GM18499 (cell line): ENCODE data around the gene NCKAP5.

Experiments
- ATAC-seq: cut with Tn5 transposase; IDR thresholded peaks from one replicate; pipeline ENCODE4 v1.9.1; 2021; ENCODE audit warnings: moderate number of reproducible peaks; ENCODE audit not compliant: insufficient read depth, unreplicated experiment

Gene NCKAP5

DNA sequence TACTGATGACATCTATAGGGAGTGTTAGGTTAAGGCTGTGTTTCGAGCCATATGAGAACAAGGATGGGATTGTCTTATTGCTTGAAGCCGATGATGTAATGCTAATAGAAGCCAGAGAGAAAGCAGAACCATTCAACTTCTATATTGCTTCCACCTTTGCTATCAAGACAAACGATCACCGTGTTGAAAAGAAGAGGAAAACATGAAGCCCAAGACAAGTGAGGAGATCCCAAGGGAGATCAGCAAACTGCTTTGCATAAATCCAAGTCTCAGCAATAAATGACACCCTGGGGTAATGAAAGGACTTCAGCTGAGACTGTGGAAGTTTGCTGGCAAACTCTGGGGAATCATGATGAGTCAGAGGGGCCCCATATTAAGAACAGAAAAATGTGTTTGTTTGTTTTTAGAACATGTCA lies 206.2 kb downstream of the NCKAP5 start:
- no peak for ATAC-seq

DNA sequence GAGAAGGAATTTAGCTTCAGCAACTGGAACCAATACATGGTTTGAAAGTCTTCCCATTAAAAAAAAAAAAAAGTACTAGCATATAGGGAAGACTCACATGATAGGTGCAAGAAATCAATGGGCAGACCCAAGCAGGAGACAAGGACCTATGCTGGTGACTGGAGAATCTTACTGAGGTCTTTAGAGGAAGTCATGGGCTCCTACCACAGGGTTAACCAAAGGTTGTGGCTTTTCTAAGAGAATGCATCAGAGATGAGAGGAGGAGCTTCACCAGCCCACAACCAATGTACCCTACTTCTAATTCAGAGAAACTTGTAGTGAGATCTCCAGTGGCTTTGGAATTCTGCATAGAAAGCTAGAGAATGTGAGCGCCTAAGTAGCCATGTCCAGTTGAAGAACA lies 207.4 kb downstream of the NCKAP5 start:
- no peak for ATAC-seq

DNA sequence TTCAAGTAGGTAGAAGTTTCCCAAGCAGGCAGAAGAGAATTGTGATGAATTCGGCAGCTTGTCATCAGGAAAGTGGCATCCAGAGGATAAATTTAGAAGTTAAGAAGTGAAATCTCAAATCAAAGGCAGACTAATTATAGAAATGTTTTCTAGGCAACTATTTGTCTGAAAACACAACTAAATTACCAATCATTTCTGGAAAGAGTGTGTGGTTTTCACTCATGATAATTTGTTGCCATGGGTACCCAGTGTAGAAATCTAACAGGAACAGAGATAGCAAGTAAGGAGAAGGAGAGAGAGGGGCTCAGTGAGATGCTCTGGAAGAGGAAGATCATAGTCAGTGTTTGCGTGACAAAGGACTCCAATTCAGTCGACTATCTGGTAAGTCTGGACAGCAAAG lies 208.1 kb downstream of the NCKAP5 start:
- ATAC-seq, result no peak

DNA sequence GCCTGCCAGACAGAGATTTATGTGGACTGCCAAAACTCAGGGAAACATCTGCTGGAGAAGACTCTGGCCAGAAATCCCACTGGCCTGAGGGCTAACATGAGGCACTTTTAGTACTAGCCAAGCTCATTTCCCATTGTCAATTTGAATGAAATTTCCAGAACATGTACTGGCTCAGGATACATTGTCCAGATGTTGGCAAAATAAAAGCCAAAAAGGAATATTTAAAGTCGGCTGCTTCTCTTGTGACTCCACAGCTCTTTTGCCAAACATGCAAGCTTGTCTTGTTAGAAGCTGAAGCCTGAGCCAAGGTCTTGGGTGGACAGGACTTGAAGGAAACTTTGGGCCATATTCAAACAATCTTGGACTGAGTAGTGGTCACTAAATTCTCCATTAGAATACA lies 215.5 kb downstream of the NCKAP5 start:
- ATAC-seq, result no peak

DNA sequence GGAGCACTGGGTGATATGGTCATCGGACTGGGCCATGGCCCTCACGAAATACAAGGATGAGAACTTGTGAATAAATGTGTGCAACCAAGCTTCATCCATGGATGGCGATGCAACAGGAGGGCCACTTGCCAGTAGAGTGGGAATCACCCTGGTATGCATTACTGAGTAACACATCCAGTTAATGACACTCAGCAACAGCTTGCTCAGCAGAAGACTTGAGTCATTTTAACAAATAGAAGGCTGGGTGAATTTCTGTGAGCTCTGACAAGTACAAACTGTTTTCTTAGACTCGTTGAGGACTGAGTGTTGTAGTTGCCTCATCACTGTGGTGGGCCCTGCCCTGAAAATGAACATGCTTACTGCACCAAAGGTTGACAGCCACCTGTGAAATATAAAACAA lies 221.6 kb downstream of the NCKAP5 start:
- no peak for ATAC-seq

DNA sequence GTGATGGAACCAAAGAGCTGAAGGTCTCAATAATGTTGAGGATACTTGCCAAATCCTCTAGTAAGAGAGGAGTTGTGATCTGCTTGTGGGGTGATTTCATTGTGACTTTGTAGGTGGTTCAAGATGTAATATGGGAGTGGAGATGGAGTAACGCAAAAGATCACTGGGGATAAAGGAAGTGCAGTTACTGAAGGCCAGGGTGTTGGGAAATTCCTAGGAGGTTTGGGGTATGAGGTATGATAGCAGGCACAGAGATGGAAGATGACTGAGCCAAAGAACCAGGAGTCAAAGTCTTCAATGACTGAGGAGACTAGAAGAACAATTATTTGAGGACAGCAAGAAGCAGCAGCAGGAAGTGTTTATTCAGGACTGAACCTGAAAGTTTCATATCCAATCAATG lies 222.6 kb downstream of the NCKAP5 start:
- no peak for ATAC-seq

DNA sequence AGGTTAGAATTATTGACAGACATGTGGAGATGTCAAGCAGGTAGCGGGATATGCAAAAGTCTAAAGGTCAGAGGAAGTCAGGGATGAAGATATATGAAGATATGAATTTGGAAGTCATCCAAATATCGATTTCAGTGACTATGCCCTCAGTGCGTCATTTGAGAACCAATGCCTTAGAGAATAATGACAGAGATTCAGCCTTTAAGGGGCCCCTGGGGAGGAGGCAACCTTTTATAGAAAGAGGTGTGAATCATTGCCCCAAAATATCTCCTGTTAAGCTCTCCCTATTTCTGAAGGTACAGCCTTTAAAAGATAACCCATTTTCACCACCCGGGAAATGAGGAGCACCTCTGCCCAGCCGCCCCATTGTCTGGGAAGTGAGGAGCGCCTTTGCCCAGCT lies 223.4 kb downstream of the NCKAP5 start:
- ATAC-seq, result no peak

DNA sequence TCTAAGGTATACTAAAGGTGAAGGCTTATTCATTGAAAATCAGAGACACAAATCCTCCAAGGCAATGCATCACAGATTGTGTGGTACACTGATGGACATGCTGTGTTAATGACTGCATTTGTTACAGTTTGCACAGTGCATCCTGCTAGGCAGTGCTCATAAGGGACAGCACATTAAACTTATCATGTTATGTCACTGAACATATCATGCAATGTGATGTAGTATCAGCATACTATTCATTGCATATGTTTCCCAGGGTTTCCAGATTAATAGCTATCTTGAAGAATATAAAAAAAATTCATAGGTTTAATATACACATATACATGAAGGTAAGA lies 225.3 kb downstream of the NCKAP5 start:
- no peak for ATAC-seq

DNA sequence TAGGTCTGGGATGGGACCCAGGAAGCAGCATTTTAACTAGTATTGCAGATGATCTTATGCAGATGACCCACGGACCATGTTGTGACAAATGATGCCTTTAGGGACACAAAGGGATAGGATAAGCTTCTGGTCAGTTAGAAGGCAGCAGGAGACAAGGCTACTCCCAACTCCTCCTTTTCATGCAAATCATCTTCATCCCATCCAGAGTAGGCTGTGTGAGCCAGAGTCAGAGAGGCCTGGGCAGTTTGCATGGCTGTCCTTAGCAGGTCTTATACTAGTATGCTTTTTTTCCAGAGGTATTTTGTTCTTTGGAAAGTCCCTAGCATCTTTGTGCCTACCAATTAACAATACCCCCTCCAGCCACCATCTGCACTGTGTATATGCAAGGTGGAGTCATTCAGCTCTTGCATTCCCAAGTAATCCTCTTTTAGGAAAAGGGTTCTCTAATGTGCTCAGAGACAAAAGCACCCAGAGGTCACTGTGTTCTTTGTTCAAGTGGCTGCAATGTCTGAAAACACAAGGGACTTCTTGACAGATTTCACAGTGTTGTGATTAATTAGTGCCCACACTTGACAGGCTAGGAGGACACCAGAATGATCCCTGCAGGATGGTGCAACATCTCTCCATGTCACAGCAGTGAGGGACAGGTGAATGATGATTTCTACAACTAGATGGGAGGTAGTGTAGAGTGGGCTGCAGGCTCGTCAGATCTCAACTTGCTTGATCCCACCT lies 225.8 kb downstream of the NCKAP5 start:
- no peak for ATAC-seq

DNA sequence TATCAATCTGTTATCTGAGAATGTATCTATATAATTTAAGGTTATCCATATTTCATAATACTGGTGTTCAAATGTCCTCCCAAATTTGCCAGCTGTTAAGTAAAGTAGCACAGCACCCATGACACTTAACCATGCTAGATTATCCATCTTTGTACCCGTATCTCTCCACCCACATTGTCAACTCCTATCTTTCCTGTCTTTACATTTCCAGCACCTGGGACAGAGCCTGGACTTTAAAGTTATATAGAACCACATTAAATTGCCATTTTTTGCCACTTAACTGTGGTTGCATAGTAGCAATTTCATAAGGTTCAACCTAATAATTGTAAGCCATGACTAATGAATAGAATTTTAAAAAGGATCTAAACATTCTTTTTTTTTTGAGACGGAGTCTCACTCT lies 226.7 kb downstream of the NCKAP5 start:
- no peak for ATAC-seq

DNA sequence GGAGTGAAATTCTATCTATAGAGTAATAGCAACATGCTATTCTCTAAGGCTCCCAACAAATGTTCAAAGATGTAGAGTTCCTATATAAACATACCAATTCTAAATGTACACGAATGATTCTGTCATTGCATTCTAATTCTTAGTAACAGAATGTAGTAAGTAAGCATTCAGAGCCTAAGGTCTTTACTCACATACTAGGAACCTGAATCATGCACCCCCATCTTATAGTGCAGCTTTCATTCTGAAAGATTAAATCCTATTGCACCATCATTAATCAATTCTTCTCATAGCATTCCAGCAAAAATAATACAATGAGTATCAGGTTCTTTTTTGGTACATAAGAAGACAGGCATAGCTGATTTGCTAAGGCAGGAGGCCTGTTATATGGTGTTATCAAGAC lies 230.0 kb downstream of the NCKAP5 start:
- ATAC-seq, result no peak

DNA sequence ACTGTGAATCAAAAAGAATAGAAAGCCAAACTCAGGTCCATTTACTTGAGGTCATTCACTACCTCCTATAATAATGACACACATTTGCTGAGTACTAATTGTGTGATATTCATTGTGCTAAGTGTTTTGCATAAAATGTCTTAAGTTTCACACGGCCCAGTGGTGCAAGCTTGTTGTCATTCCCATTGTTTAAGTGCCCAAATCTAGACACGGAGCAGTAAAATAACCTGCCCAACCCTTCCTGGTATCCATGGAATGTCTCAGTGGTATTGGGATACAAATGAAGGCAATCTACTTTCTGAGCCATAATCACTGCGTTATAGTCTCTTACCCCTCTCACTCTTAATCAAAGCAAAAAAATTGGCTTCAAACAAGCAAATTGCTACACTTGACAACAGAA lies 233.3 kb downstream of the NCKAP5 start:
- ATAC-seq, result no peak

DNA sequence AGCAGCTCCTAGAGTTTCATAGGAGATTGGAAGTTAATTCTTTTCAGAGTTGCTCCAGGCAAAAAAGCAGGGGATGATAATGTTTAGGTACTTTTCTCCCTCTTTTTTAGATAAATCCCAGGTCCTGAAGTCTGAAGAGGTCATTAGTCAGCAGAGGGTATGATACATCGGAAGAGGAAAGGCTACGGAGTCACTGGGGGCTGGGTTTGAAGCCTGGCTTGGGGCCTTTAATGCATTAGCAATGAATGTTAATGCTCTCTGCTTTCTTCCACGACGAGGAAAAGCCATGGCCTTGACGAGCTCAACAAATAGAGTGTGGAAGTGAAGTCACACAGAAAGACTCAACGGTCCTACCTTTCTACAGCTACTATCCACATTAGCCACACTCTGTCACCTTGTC lies 235.1 kb downstream of the NCKAP5 start:
- no peak for ATAC-seq

DNA sequence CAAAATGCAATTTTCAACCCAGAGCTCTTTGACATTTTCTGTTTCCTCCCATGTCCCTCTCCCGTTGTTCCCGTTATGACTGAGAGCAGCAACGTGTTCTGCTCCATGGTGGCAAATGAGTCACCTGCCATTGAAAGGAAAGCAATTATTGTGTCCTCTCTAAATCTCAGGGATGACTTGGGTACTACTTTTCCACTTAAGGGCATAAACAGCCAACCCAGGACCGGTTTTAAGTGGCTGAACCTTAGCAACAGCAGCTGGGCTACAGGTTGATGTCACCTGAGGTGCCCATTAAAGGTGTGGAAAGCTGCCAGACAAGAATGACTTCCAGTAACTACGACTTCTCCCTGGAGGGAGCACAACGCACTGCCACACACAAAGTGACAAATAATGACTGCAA lies 236.8 kb downstream of the NCKAP5 start:
- no peak for ATAC-seq

DNA sequence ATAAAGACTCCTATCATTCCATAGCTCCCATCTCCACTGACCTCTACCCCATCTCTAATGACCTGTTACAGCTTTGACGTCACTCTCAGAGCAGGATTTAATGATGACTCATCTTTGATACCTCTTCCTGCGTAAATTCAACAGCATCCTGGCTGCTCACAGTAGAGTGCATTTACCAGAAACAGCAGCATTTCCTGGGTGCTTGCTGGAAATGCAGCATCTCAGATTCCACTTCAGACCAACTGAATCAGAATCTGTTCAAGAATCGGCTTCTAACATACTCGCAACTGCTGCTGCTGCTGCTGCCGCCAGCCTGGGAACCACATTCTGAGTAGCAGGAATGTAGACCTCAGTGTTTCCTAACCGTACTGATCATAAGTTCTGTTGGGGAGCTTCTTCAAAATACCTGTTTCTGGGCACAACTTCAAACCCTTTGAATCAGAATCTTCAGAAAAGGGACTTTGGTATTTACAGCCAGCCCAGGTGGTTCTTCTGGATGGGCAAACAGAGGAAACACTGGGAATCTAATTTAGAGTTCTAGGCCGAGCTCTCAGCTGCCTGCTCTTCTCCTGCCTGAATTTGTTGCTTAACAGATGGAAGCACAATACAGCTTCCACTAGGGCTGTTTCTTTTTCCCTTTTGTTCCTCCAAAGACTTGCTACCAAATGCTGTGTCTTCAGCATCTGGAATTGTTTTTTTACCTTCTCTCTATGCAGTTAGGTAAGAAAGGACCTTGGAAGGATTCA lies 241.4 kb downstream of the NCKAP5 start:
- ATAC-seq, result no peak

DNA sequence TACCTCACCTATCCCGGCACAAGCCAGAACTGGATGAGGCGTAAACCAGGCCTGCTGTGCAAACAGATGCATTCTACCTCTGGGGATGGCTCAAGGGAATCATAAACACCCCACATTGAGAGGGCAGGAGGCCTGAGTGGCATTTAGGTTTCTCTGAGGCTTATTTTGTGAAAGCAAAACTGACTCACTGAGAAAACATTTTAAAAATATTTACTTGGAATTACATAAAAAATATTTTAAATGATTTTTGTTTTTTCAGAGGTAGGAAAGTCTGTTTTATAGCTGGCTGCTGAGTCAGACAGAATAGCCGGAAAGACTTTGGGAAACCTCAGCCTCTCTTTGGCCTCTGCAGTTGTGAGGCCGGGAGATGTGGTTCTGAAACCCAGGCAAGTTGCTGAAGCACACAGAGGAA lies 244.1 kb downstream of the NCKAP5 start:
- no peak for ATAC-seq

DNA sequence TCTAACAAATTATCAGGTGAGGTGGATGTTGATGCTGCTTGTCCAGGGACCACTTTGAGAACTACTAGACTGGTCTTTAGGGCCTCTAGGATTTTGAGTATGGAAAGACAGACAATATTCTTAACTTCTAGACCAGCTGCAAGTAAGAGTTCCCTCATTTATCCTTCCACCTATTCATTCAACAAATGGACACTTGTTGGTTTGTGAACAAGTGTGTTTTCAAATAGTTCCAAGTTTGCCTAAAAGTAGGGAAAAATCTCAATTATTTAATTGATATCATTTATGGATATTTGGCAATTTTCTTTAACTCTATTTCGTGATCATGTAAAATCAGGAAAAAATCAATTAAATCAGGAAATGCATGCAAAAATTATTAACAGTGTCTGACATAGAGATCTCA lies 245.4 kb downstream of the NCKAP5 start:
- ATAC-seq, result no peak

DNA sequence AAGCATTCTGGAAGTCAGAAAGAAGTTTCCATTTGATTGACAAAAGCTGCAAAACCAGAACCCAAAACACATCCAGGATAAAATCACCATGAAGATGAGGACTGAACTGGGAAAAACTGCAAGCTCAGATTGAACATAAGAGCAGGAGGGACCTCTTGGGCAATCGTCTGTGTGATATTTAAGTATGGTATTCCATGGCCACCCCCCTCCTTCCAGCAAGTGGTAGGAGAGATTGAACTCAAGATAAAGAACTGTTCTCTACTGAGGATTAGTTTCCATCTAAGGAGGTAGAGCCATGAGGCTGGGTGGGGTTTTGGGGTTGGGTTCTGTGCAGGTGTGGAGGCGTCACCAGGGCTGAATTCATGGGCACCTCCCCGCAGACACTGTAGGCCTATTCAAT lies 251.1 kb downstream of the NCKAP5 start:
- no peak for ATAC-seq

DNA sequence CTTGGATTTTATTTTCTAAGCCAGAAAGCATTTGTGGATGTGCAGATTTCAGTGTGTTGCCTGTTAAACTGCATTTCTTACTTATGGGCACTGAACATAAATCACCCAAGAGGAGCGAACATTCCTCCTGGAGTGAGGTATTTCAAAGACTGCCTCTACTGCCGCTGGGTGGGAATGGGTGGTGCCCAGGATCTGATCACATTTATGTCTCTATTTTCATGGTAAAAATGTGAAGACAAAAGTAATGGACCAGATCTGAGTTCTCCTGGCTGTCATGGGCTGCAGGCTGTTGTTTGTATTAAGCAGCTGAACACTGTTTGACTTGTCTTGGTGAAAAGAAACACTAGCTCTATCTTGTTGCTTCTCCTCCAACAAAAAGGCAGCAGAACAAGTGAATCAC lies 251.7 kb downstream of the NCKAP5 start:
- ATAC-seq, result no peak

DNA sequence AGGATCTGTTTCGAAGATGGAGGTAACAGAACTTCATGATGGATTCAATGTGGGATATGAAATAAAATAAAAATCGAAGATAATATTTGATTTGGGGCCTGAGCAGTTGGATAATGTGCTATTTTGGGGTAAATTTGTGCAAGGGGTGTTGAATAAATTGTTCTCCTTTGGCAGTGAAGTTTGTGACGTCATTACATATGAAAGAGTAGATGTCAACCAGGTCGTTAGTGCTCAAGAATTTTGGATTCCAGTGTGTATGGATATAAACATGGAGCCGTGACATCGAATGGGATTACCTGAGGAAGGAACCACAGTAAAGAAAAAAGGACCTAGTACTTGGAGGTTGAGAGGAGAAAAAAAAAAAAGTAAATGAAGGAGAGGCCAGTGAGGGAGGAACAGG lies 253.0 kb downstream of the NCKAP5 start:
- ATAC-seq, result no peak

DNA sequence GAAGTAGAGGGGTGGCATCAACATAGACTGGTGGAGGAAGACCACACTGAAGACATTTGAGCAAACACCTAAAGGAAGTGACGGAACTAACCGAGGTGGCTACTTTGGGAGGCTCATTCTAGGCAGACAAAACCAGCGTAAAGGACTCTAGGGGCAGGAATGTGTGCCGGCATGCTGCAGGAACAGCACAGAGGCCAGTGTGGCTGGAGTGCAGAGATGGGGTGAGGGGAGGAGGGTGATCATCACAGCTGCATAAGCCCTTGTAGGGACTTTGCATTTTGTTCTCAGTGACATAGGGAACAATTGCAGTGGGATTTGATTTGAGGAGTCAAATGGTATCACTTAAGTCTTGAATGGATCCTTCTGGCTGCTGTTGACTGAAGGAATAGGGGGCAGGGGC lies 253.5 kb downstream of the NCKAP5 start:
- ATAC-seq, result no peak

DNA sequence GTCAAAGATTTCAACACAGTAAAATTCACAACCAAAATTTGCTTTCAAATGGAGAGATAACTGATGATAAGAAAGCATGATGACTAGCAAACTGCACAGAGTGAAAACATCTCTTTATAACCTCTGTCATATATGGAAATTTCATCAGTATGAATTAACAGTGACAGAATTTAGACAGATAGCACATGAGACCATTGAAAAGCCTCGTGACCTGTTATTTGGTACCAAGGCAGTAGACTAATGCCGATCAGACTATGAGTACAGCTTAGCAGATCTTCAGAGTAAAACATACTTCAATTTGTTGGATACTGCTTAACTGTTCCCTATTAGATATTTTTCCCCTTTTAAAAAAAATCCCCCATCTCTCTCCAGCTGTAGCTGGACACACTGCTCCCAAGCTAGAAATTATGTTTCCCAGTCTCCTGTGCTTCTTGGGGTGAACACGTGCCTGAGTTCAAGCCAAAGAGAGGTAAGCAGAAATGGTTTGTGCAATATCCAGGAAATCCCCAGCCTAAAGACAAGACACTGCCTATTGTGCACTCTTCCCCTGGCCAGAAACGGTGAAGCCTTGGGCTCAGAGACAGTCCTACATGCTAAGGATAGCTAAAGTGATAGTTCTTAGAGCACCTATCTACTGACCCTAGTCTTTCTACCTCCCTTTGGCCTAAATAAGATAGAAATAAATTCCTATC lies 256.1 kb downstream of the NCKAP5 start:
- no peak for ATAC-seq
